IMR-90 (cell line): ENCODE data around the gene GHDC. TPM values are rescaled to one million over a fixed set of nuclear protein-coding genes. Genes with fewer than 3 reads are reported as not detected.
A peak's percentile ranks its signal among the peaks of the same experiment; 100 is the strongest.

Source experiments
- ATAC-seq: fragments of 200-7000 bp; cut with Tn5 transposase; 2 replicates; pipeline ENCODE4 v1.9.1; 2020; ENCODE audit warnings: low read depth, mild to moderate bottlenecking, moderate library complexity
- BruUV-seq: library from RNA; stranded (reverse); fragments of 400-500 nt; replicated peaks from 2 replicates; lab custom pipeline; 2021; lab: Mats Ljungman, UMichigan
- CTCF ChIA-PET: fragments of 300-600 bp; formaldehyde crosslinking; extraction: SDS; loops from one replicate; lab custom pipeline; 2021; ENCODE audit warnings: antibody characterized with exemption; lab: Yijun Ruan, JAX
- POLR2A ChIA-PET: fragments of 300-600 bp; sonication (Branson Sonifier 250); formaldehyde crosslinking; loops from one replicate; lab custom pipeline; 2022; ENCODE audit warnings: antibody characterized with exemption; ENCODE audit not compliant: unreplicated experiment; lab: Charles Lee
- DNase-seq: peaks from one replicate; pipeline ENCODE4 v3.0.0; 2013
- H2AFZ ChIP-seq: replicated peaks from 2 replicates; pipeline ENCODE3; 2013; ENCODE audit warnings: low read length, mild to moderate bottlenecking; ENCODE audit not compliant: poor library complexity
- H2AK5ac ChIP-seq: 2 replicates; pipeline ENCODE4 v1.6.1; 2013; ENCODE audit warnings: low read depth, low read length, inconsistent platforms
- H2AK9ac ChIP-seq: replicated peaks from 2 replicates; pipeline ENCODE3; 2013; ENCODE audit warnings: mild to moderate bottlenecking, low read depth, low read length, moderate library complexity; ENCODE audit not compliant: poor library complexity
- H2BK120ac ChIP-seq: 2 replicates; pipeline ENCODE4 v1.6.1; 2013; ENCODE audit warnings: low read depth, low read length, inconsistent platforms
- H2BK15ac ChIP-seq: 3 replicates; pipeline ENCODE4 v1.6.1; 2013; ENCODE audit warnings: low read depth, low read length, inconsistent platforms
- H2BK20ac ChIP-seq: 2 replicates; pipeline ENCODE4 v1.6.1; 2013; ENCODE audit warnings: low read depth, mild to moderate bottlenecking, inconsistent platforms, low read length, moderate library complexity
- H2BK5ac ChIP-seq: 2 replicates; pipeline ENCODE4 v1.6.1; 2013; ENCODE audit warnings: mild to moderate bottlenecking, low read depth, low read length, inconsistent platforms; ENCODE audit not compliant: poor library complexity, severe bottlenecking
- H3K14ac ChIP-seq: replicated peaks from 2 replicates; pipeline ENCODE4 v1.6.1; 2013; ENCODE audit warnings: low read depth, low read length, inconsistent platforms
- H3K18ac ChIP-seq: 2 replicates; pipeline ENCODE4 v1.6.1; 2013; ENCODE audit warnings: low read depth, low read length, control low read depth
- H3K23ac ChIP-seq: 2 replicates; pipeline ENCODE4 v1.6.1; 2013; ENCODE audit warnings: low read depth, low read length, inconsistent platforms
- H3K27ac ChIP-seq: 2 replicates; pipeline ENCODE4 v1.5.1; 2013; ENCODE audit warnings: mild to moderate bottlenecking, control low read depth, low read length; ENCODE audit not compliant: insufficient read depth
- H3K27me3 ChIP-seq: 2 replicates; pipeline ENCODE4 v1.6.1; 2013; ENCODE audit warnings: low read length; ENCODE audit not compliant: control insufficient read depth, insufficient read depth
- H3K36me3 ChIP-seq: 2 replicates; pipeline ENCODE4 v1.6.1; 2013; ENCODE audit warnings: low read length, mixed read lengths; ENCODE audit not compliant: control insufficient read depth, insufficient read depth
- H3K4ac ChIP-seq: 2 replicates; pipeline ENCODE4 v1.6.1; 2013; ENCODE audit warnings: low read depth, low read length, inconsistent platforms
- H3K4me1 ChIP-seq: 2 replicates; pipeline ENCODE4 v1.6.1; 2013; ENCODE audit warnings: low read length, mixed read lengths; ENCODE audit not compliant: control insufficient read depth, insufficient read depth
- H3K4me2 ChIP-seq: 2 replicates; pipeline ENCODE4 v1.6.1; 2013; ENCODE audit warnings: low read depth, mild to moderate bottlenecking, control low read depth, low read length, moderate library complexity
- H3K4me3 ChIP-seq: 2 replicates; pipeline ENCODE4 v1.5.1; 2013; ENCODE audit warnings: low read depth, mild to moderate bottlenecking, control low read depth, low read length, moderate library complexity; ENCODE audit not compliant: insufficient read depth
- H3K56ac ChIP-seq: 2 replicates; pipeline ENCODE4 v1.6.1; 2013; ENCODE audit warnings: low read length, inconsistent platforms; ENCODE audit not compliant: insufficient read depth; ENCODE audit errors: extremely low read depth
- H3K79me1 ChIP-seq, 2 experiments: 2 replicates each; pipeline ENCODE4 v1.6.1; 2013; ENCODE audit warnings: low read length in 2 of 2, inconsistent platforms in 1 of 2, low read depth in 1 of 2
- H3K9ac ChIP-seq: 2 replicates; pipeline ENCODE4 v1.6.1; 2013; ENCODE audit warnings: low read depth, low read length, control low read depth
- H3K9me1 ChIP-seq: 2 replicates; pipeline ENCODE4 v1.6.1; 2013; ENCODE audit warnings: low read length, inconsistent platforms; ENCODE audit not compliant: insufficient read depth
- H3K9me3 ChIP-seq: 2 replicates; pipeline ENCODE4 v1.6.1; 2013; ENCODE audit warnings: low read length; ENCODE audit not compliant: control insufficient read depth, insufficient read depth
- H4K20me1 ChIP-seq: 2 replicates; pipeline ENCODE4 v1.6.1; 2013; ENCODE audit warnings: low read length, inconsistent platforms; ENCODE audit not compliant: insufficient read depth
- H4K5ac ChIP-seq: 2 replicates; pipeline ENCODE4 v1.6.1; 2013; ENCODE audit warnings: mild to moderate bottlenecking, low read depth, low read length, control low read depth
- H4K8ac ChIP-seq, 2 experiments: 2 replicates each; pipeline ENCODE4 v1.6.1; 2013; ENCODE audit warnings: low read depth in 2 of 2, low read length in 2 of 2, control low read depth in 1 of 2, inconsistent platforms in 1 of 2
- H4K91ac ChIP-seq: 2 replicates; pipeline ENCODE4 v1.6.1; 2013; ENCODE audit warnings: low read depth, low read length, inconsistent platforms; ENCODE audit not compliant: insufficient read depth
- BHLHE40 ChIP-seq: fragments of 150-350 bp; IDR thresholded peaks from 2 replicates; pipeline ENCODE4 v1.6.1; 2016; ENCODE audit warnings: mild to moderate bottlenecking, low read depth, low read length
- CEBPB ChIP-seq: IDR thresholded peaks from 2 replicates; pipeline ENCODE4 v1.6.1; 2012; ENCODE audit warnings: low read depth, low read length, improper control_type of control experiment
- CHD1 ChIP-seq: IDR thresholded peaks from 2 replicates; pipeline ENCODE4 v1.6.1; 2012; ENCODE audit warnings: low read depth, low read length, improper control_type of control experiment
- CTCF ChIP-seq: conservative IDR thresholded peaks from 2 replicates; pipeline ENCODE4 v1.5.1; 2012; ENCODE audit warnings: mild to moderate bottlenecking, low read depth, low read length, improper control_type of control experiment
- ELK1 ChIP-seq: fragments of 150-350 bp; IDR thresholded peaks from 2 replicates; pipeline ENCODE4 v1.6.1; 2016; ENCODE audit warnings: low read depth, mild to moderate bottlenecking, low read length, moderate library complexity, borderline replicate concordance
- MAFK ChIP-seq: IDR thresholded peaks from 2 replicates; pipeline ENCODE4 v1.6.1; 2012; ENCODE audit warnings: low read depth, low read length, improper control_type of control experiment
- MAZ ChIP-seq: IDR thresholded peaks from 2 replicates; pipeline ENCODE4 v1.6.1; 2012; ENCODE audit warnings: low read depth, mild to moderate bottlenecking, low read length, improper control_type of control experiment, moderate library complexity, borderline replicate concordance
- MXI1 ChIP-seq: IDR thresholded peaks from 2 replicates; pipeline ENCODE4 v1.6.1; 2012; ENCODE audit warnings: low read depth, mild to moderate bottlenecking, low read length, moderate library complexity, borderline replicate concordance
- POLR2A ChIP-seq: IDR thresholded peaks from 2 replicates; pipeline ENCODE4 v1.6.1; 2012; ENCODE audit warnings: mild to moderate bottlenecking, low read depth, low read length
- RAD21 ChIP-seq: IDR thresholded peaks from 2 replicates; pipeline ENCODE4 v1.6.1; 2012; ENCODE audit warnings: low read length, improper control_type of control experiment
- RCOR1 ChIP-seq: IDR thresholded peaks from 2 replicates; pipeline ENCODE4 v1.6.1; 2012; ENCODE audit warnings: mild to moderate bottlenecking, low read length, improper control_type of control experiment; ENCODE audit not compliant: insufficient replicate concordance
- RFX5 ChIP-seq: IDR thresholded peaks from 2 replicates; pipeline ENCODE4 v1.8.0; 2012; ENCODE audit warnings: low read depth, mild to moderate bottlenecking, low read length, moderate library complexity
- SMC3 ChIP-seq: fragments of 150-350 bp; IDR thresholded peaks from 2 replicates; pipeline ENCODE4 v1.6.1; 2016; ENCODE audit warnings: low read depth, mild to moderate bottlenecking, antibody characterized with exemption, low read length, moderate library complexity
- USF2 ChIP-seq: fragments of 150-350 bp; IDR thresholded peaks from 2 replicates; pipeline ENCODE4 v1.6.1; 2017; ENCODE audit warnings: mild to moderate bottlenecking, antibody characterized with exemption, low read length, low read depth
- WGBS, 2 experiments: methylation state at CpG; one replicate each; pipeline versions ENCODE4 v1.1.5 to v1.1.7; 2013; ENCODE audit warnings: missing lambda C conversion rate in 2 of 2; ENCODE audit not compliant: insufficient read length in 1 of 2; ENCODE audit errors: extremely low coverage in 2 of 2; 5-methylcytosine and 5-hydroxymethylcytosine counted together
- dilution Hi-C: fragments of 300-500 bp; cut with HindIII; formaldehyde crosslinking; loops from one replicate; pipeline ENCODE4 v1.14.3; 2018; ENCODE audit warnings: low sequenced_read_pairs; ENCODE audit not compliant: unreplicated experiment
- in situ Hi-C: fragments of 300-500 bp; cut with MboI; formaldehyde crosslinking; loops from 3 replicates; pipeline ENCODE4 v1.14.3; 2019; ENCODE audit warnings: low sequenced_read_pairs, inconsistent platforms, mixed read lengths
- intact Hi-C: fragments of 100-400 bp; cut with micrococcal nuclease; formaldehyde crosslinking; loops from 2 replicates; pipeline ENCODE4 v1.10.0; 2022
- polyA plus RNA-seq, 3 experiments: library from polyadenylated mRNA; depleted of rRNA; stranded (reverse); fragments of >200 nt; gene quantifications; 2 replicates each; pipeline ENCODE4 v1.2.3, GENCODE V29; 2012; ENCODE audit warnings: low replicate concordance in 1 of 3
- total RNA-seq: library from RNA; depleted of rRNA; stranded (reverse); fragments of >200 nt; gene quantifications from 2 replicates; pipeline ENCODE4 v1.2.3, GENCODE V29; 2012

The GHDC gene
- total and polyA plus RNA-seq, 2 of the 4 experiments (the other 2 are of a cell fraction): 5.2 to 8.1 TPM

GRCh38 chr17:42184713-42185620 lies 9.3 kb downstream of the GHDC start, which contains the start of gene HCRT:
TSS of gene HCRT (minus strand) at chr17:42185452. CDS start at chr17:42185365, 87 bp downstream.
- CTCF ChIA-PET: no interaction called here
- H4K8ac ChIP-seq: peak within 1 kb of the TSS in 1 of 2 experiments; percentile 49; a peak in 2 of 4 replicates
- TF ChIP-seq MAZ: no peak
- TF ChIP-seq BHLHE40: no peak
- TF ChIP-seq ELK1: no peak
- TF ChIP-seq RCOR1: no peak
- TF ChIP-seq RFX5: no peak
- TF ChIP-seq SMC3: no peak
- TF ChIP-seq RAD21: no peak
- no peak for TF ChIP-seq CTCF
- TF ChIP-seq MXI1: no peak
- no peak for TF ChIP-seq MAFK
- no peak for TF ChIP-seq CEBPB
- TF ChIP-seq POLR2A: no peak
- no peak for TF ChIP-seq CHD1
- TF ChIP-seq USF2: no peak

More at GRCh38 chr17:42184713-42185620, 9.3 kb downstream of the GHDC start, which contains the start of gene HCRT:
- no peak within 1 kb of the TSS for H4K91ac ChIP-seq
- dilution Hi-C loops (no loop called here), in situ Hi-C loops (no loop called here), intact Hi-C loops (no loop called here)
- H3K23ac ChIP-seq: no peak within 1 kb of the TSS
- H3K79me1 ChIP-seq: no peaks in the 10 kb centered on the region
- no peak within 1 kb of the TSS for H2BK20ac ChIP-seq
- H3K36me3 ChIP-seq: no peaks in the 10 kb centered on the region
- no peak for DNase-seq
- H2AK5ac ChIP-seq: no peak within 1 kb of the TSS
- 0 out of 2 replicates have a peak, but pooled peaks cover 3% of the 10 kb centered on the region for H3K9me1 ChIP-seq
- no peak for ATAC-seq
- peaks cover 18% of the 10 kb centered on the region for H3K27me3 ChIP-seq
- no peak within 1 kb of the TSS for H2BK15ac ChIP-seq
- peak within 1 kb of the TSS; percentile 39 for H2AK9ac ChIP-seq
- no peak within 1 kb of the TSS for H3K18ac ChIP-seq
- H3K9me3 ChIP-seq: no peaks in the 10 kb centered on the region
- no peak within 1 kb of the TSS for H3K14ac ChIP-seq
- peak within 1 kb of the TSS; percentile 94 for H2AFZ ChIP-seq
- 0 out of 2 replicates have a peak, but pooled peaks cover 2% of the 10 kb centered on the region for H4K20me1 ChIP-seq
- no peak within 1 kb of the TSS for H4K5ac ChIP-seq
- H3K4me1 ChIP-seq: peaks cover 9% of the 10 kb centered on the region
- H2BK5ac ChIP-seq: no peak within 1 kb of the TSS
- WGBS, 2 experiments: no CpG with 5 or more reads among the region's 11 CpGs
- no peak within 1 kb of the TSS for H3K9ac ChIP-seq
- POLR2A ChIA-PET: no interaction called here
- H3K56ac ChIP-seq: no peak within 1 kb of the TSS
- H3K4me3 ChIP-seq: peak within 1 kb of the TSS; percentile 10
- H3K4me2 ChIP-seq: peak within 1 kb of the TSS; percentile 34
- H3K27ac ChIP-seq: no peak within 1 kb of the TSS
- H3K4ac ChIP-seq: peak within 1 kb of the TSS; percentile 22; the same call in 1 of the 2 replicates
- BruUV-seq: no TSS peak
- H2BK120ac ChIP-seq: no peak within 1 kb of the TSS
